HUES6 (cell line): ENCODE data around the gene SLC25A22.

Experiments used
- H3K27ac ChIP-seq: 2 replicates; pipeline ENCODE4 v1.7.0; 2013; ENCODE audit warnings: low read depth, mild to moderate bottlenecking, low read length, inconsistent platforms
- H3K27me3 ChIP-seq: 2 replicates; pipeline ENCODE4 v1.6.1; 2013; ENCODE audit warnings: low read length; ENCODE audit not compliant: control insufficient read depth, insufficient read depth
- H3K36me3 ChIP-seq: 2 replicates; pipeline ENCODE4 v1.6.1; 2013; ENCODE audit warnings: low read length; ENCODE audit not compliant: control insufficient read depth, insufficient read depth
- H3K4me1 ChIP-seq: 2 replicates; pipeline ENCODE4 v1.6.1; 2013; ENCODE audit warnings: low read length; ENCODE audit not compliant: control insufficient read depth, insufficient read depth
- H3K4me3 ChIP-seq: 2 replicates; pipeline ENCODE4 v1.5.1; 2013; ENCODE audit warnings: low read depth, low read length
- H3K9ac ChIP-seq: one replicate; pipeline ENCODE4 v1.6.1; 2013; ENCODE audit warnings: mild to moderate bottlenecking, low read length
- H3K9me3 ChIP-seq: 2 replicates; pipeline ENCODE4 v1.6.1; 2013; ENCODE audit warnings: low read depth, low read length; ENCODE audit not compliant: control insufficient read depth, insufficient read depth

The SLC25A22 gene

GRCh38 chr11:798093-798713 lies at the start of gene SLC25A22:
Gene SLC25A22 (minus strand): TSS chr11:798281. CDS start chr11:795006, 3,275 bp downstream.
- H3K36me3 ChIP-seq: peaks cover 56% of the 10 kb centered on the region

DNA sequence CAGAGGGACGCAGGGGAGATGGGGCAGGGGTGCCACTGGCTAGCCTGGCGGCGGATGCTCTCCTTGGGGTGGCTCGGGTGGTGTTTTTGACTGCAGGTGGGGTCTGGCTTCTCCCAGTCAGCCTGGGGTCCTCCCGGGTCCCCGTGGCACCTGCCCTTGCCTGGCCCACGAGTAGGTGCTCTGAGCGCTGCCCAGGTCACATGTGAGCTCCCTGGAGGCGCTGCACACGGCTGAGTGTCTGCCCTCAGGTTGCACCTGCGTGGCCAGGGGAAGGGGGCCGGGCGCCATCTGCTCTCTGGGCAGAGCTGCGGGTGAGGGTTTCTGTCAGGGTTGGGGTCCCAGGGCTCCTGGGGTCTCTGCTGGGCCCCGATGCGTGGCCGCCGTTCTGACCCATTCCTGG lies 49.8 kb upstream of the SLC25A22 start:
- no peaks in the 10 kb centered on the region for H3K9me3 ChIP-seq
- no peak overlapping the region for H3K27ac ChIP-seq
- peaks cover 39% of the 10 kb centered on the region for H3K4me1 ChIP-seq
- H3K27me3 ChIP-seq: peaks cover 30% of the 10 kb centered on the region; the same call in 1 of the 2 replicates
- H3K36me3 ChIP-seq: no peaks in the 10 kb centered on the region
- H3K4me3 ChIP-seq: no peak overlapping the region
- no peak overlapping the region for H3K9ac ChIP-seq

More at GRCh38 chr11:798093-798713, at the start of gene SLC25A22:
- H3K27ac ChIP-seq: peak within 1 kb of the TSS; percentile 72; the same call in 1 of the 2 replicates
- peak within 1 kb of the TSS; percentile 88 for H3K9ac ChIP-seq
- H3K9me3 ChIP-seq: no peaks in the 10 kb centered on the region
- no peaks in the 10 kb centered on the region for H3K27me3 ChIP-seq
- H3K4me3 ChIP-seq: peak within 1 kb of the TSS; percentile 98
- peaks cover 19% of the 10 kb centered on the region for H3K4me1 ChIP-seq

GRCh38 chr11:846496-847098 lies 48.5 kb upstream of the SLC25A22 start:
- no peak overlapping the region for H3K27ac ChIP-seq
- H3K9ac ChIP-seq: no peak overlapping the region
- peaks cover 37% of the 10 kb centered on the region for H3K4me1 ChIP-seq
- no peaks in the 10 kb centered on the region for H3K9me3 ChIP-seq
- H3K27me3 ChIP-seq: peaks cover 30% of the 10 kb centered on the region; the same call in 1 of the 2 replicates
- no peaks in the 10 kb centered on the region for H3K36me3 ChIP-seq
- no peak overlapping the region for H3K4me3 ChIP-seq

GRCh38 chr11:845872-846495 lies 47.9 kb upstream of the SLC25A22 start:
- 0 out of 2 replicates have a peak overlapping the region, but pooled peaks have one; percentile 26 for H3K27ac ChIP-seq
- no peaks in the 10 kb centered on the region for H3K9me3 ChIP-seq
- no peak overlapping the region for H3K9ac ChIP-seq
- peaks cover 27% of the 10 kb centered on the region; the same call in 1 of the 2 replicates for H3K27me3 ChIP-seq
- no peak overlapping the region for H3K4me3 ChIP-seq
- H3K4me1 ChIP-seq: peaks cover 35% of the 10 kb centered on the region
- peaks cover 2% of the 10 kb centered on the region; the same call in 1 of the 2 replicates for H3K36me3 ChIP-seq

DNA sequence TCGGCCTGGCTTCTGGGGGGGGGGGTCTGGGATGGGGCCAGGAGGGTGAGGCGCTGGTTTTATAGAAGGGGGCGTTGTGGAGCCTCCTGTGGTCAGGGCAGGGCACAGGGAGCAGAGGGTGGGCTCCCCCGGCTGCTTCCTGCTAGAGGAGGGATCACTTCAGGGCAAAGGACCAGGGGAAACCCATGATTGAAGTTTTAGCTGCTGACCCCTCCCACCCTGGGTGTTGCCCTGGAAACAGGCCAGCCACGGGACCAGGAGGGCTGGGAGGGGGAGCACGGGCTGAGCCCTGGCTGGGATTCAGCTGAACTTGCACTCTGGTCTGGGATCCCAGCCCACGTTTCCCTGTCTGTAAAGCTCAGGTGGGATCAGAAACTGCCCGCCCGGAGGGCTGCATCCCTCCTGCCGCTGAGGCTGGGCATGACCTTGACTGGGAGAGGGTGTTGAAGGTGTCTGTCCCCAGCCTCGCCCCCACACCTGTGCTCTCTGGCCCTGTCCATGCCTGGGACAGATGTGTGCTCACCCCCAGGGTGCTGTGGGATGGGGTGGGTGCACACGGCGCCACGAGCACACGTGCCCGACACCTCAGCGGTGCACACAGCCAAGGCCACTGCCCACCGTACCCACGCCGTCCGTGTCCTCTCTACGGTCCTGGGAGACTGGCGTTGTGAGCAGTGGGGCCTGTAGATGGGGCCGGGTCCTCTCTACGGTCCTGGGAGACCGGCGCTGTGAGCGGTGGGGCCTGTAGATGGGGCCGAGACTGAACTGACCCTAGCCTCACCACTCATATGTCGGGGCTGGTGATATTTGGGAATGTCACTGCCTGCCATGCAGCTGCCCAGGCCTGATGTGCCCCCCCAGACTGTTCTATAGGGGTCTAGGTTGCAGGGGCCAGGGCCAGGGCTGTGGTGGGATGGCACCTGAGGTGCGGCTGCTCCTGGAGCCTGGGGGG lies 46.9 kb upstream of the SLC25A22 start:
- Histone ChIP-seq H3K9me3 (no peaks in the 10 kb centered on the region), H3K27ac (peak overlapping the region; percentile 61; the same call in 1 of the 2 replicates), H3K4me1 (peaks cover 36% of the 10 kb centered on the region), H3K36me3 (peaks cover 12% of the 10 kb centered on the region), H3K4me3 (peak overlapping the region; percentile 98), H3K27me3 (peaks cover 17% of the 10 kb centered on the region; the same call in 1 of the 2 replicates), H3K9ac (peak overlapping the region; percentile 59)

DNA sequence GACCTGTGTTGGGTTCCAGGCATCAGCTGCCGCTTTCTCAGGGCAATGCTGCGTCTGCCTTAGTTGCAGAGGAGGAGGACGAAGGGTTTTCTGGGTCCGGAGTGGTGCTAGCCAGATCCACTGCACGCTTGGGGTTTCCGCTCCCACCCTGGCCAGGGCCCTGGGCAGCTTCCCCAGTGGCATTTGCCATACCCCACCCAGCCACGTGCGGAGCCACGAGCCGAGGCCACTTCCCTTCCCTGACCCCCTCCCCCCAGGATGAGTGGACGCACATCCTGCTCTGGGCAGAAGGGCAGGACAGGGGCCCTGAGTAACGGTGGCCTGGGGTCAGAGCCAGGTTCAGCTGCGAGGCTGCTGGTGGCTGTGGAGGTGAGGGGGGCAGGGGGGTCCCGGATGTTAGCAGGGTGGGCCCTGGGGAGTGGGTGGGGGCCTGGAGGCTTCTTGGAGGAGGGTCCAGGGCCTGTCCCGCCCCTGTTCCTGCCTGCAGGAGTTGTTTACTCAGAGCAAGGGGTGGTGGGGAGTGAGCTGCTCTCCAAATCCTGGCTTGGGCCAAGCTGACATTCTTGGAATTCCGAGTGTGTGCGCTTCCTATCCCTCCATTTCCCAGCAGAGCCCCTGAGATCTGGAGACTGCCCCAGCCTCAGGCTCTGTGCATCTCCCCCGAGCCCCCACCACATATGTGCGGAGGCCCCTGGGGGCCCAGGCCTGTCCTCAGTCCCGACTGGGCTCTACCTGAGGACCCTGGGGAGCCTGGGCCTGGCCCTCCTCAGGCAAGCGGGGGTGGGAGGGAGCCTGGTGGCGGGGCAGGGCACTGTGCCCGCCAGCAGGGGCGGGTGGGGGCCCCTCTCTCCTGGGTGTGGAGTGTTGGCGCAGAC lies 46.0 kb upstream of the SLC25A22 start:
- H3K4me1 ChIP-seq: peaks cover 35% of the 10 kb centered on the region
- no peaks in the 10 kb centered on the region for H3K9me3 ChIP-seq
- peak overlapping the region; percentile 67 for H3K9ac ChIP-seq
- H3K36me3 ChIP-seq: peaks cover 21% of the 10 kb centered on the region
- H3K27me3 ChIP-seq: peaks cover 13% of the 10 kb centered on the region; the same call in 1 of the 2 replicates
- H3K4me3 ChIP-seq: peak overlapping the region; percentile 98
- peak overlapping the region; percentile 61; the same call in 1 of the 2 replicates for H3K27ac ChIP-seq

GRCh38 chr11:843086-843734 lies 45.1 kb upstream of the SLC25A22 start:
- Histone ChIP-seq H3K4me3 (peak overlapping the region; percentile 98), H3K9me3 (no peaks in the 10 kb centered on the region), H3K4me1 (peaks cover 34% of the 10 kb centered on the region), H3K27ac (peak overlapping the region; percentile 36; the same call in 1 of the 2 replicates), H3K9ac (peak overlapping the region; percentile 67), H3K36me3 (peaks cover 28% of the 10 kb centered on the region), H3K27me3 (peaks cover 6% of the 10 kb centered on the region; the same call in 1 of the 2 replicates)

GRCh38 chr11:842370-843002 lies 44.4 kb upstream of the SLC25A22 start, which contains the start of the genes POLR2L and TSPAN4:
Gene POLR2L (minus strand): TSS chr11:842529. CDS start chr11:842508, 21 bp downstream.
Gene TSPAN4 (plus strand): TSS chr11:842852. CDS start chr11:850305, 7,453 bp downstream.
- H3K9me3 ChIP-seq: no peaks in the 10 kb centered on the region
- H3K4me3 ChIP-seq: peak within 1 kb of the TSS; percentile 98
- peaks cover 35% of the 10 kb centered on the region for H3K36me3 ChIP-seq
- H3K4me1 ChIP-seq: peaks cover 34% of the 10 kb centered on the region
- peak within 1 kb of the TSS; percentile 100 for H3K27ac ChIP-seq
- peaks cover 6% of the 10 kb centered on the region; the same call in 1 of the 2 replicates for H3K27me3 ChIP-seq
- peak within 1 kb of the TSS; percentile 100 for H3K9ac ChIP-seq

DNA sequence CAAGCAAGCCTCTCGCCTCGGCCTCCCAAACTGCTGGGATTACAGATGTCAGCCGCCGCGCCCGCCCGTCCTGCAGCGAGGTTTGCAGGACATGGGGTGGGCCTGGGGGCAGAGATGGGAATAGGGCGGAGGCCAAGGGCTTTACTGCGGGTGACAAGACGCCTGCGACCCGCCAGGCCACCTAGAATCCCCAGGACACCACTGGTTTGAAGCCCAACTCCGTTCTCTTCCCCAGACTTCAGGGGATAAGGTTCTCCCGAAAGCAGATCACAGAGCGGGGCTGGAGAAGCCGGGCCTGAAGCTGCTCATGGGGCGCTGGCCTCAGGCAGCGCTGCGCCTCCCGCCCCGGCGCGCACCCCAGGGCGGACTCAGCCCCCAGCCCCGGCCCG lies 43.9 kb upstream of the SLC25A22 start:
- peak overlapping the region; percentile 98 for H3K4me3 ChIP-seq
- H3K27me3 ChIP-seq: peaks cover 6% of the 10 kb centered on the region; the same call in 1 of the 2 replicates
- peak overlapping the region; percentile 100 for H3K9ac ChIP-seq
- peaks cover 40% of the 10 kb centered on the region for H3K36me3 ChIP-seq
- H3K27ac ChIP-seq: peak overlapping the region; percentile 100
- no peaks in the 10 kb centered on the region for H3K9me3 ChIP-seq
- H3K4me1 ChIP-seq: peaks cover 34% of the 10 kb centered on the region
